Fibroblast of lung (primary cell): ENCODE data around the gene GRB2.
"Not testable (repeated sequence)": the region's sequence is repeated elsewhere in the genome, so short reads cannot be mapped to it uniquely, and the experiment has no call there.

ENCODE experiments used
- CTCF ChIP-seq, 2 donors: IDR thresholded peaks in 1 of 2; conservative IDR thresholded peaks in 1 of 2; 1 replicate in 1 of 2; 2 replicates in 1 of 2; pipeline ENCODE4 v1.5.1; 2011 to 2012; ENCODE audit warnings: low read length in 2 of 2, control low read depth in 1 of 2, inconsistent platforms in 1 of 2, low read depth in 1 of 2, mild to moderate bottlenecking in 1 of 2
- EZH2 ChIP-seq: IDR thresholded peaks from 2 replicates; pipeline ENCODE4 v1.5.1; 2012; ENCODE audit warnings: low read length, control low read depth, mild to moderate bottlenecking; ENCODE audit errors: missing control alignments

DNA sequence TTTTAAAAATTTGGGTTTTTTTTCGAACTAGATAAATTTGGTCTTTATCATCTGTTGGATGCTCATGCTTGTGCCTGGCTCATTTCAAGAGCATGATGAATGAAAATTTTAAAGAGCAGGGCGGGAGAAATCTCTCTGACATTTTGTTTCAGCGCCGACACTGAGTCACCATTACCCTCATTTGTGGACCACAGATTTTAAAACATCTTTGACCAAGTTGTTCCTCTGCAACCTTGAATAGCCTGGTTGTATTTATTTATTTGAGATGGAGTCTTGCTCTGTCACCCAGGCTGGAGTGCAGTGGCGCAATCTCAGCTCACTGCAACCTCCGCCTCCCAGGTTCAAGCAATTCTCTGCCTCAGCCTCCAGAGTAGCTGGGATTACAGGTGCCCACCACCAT is 29.0 kb upstream of the GRB2 start:
- not testable (repeated sequence) for TF ChIP-seq CTCF (conservative IDR thresholded peaks at IDR 0.05 in 1 of 2, IDR thresholded peaks at IDR 0.05 in 1 of 2; ENCODE audit: low read depth in 1 of 2, low read length in 2 of 2); EZH2
